ENCODE results near the gene SCAF4.

SCAF4 gene

DNA sequence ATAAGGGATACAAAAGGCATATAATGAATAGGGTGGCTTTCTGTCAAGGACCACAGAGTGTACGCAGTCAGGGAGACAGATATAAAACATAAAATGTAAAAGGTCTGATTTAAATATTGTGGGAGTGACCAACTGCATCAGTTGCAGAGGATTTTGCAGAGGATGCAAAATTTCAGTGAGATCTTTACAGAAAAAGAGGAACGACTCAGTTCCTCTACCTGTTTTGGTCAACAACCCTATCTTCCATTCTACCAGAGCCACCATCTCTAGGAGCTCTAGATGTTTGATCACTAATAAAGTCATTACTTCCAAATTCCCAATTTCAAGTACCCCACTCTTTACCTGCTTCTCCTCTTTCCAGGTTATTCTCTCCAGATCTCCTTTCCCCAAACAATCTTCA lies 56.0 kb downstream of the SCAF4 start:
- no peaks in the 10 kb centered on the region for H3K27me3 ChIP-seq (ENCODE audit: insufficient read depth, poor library complexity, severe bottlenecking)
- TF ChIP-seq, protein P1, sequence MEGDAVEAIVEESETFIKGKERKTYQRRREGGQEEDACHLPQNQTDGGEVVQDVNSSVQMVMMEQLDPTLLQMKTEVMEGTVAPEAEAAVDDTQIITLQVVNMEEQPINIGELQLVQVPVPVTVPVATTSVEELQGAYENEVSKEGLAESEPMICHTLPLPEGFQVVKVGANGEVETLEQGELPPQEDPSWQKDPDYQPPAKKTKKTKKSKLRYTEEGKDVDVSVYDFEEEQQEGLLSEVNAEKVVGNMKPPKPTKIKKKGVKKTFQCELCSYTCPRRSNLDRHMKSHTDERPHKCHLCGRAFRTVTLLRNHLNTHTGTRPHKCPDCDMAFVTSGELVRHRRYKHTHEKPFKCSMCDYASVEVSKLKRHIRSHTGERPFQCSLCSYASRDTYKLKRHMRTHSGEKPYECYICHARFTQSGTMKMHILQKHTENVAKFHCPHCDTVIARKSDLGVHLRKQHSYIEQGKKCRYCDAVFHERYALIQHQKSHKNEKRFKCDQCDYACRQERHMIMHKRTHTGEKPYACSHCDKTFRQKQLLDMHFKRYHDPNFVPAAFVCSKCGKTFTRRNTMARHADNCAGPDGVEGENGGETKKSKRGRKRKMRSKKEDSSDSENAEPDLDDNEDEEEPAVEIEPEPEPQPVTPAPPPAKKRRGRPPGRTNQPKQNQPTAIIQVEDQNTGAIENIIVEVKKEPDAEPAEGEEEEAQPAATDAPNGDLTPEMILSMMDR (IDR thresholded peaks at IDR 0.05; ENCODE audit: poor library complexity, severe bottlenecking): no peak
- H3K27ac ChIP-seq (ENCODE audit: poor library complexity, severe bottlenecking): no peak overlapping the region
- no peaks in the 10 kb centered on the region for H3K4me1 ChIP-seq (ENCODE audit: insufficient read depth, poor library complexity, severe bottlenecking)
- no peak overlapping the region for H3K4me3 ChIP-seq (ENCODE audit: severe bottlenecking)
- H3K36me3 ChIP-seq (ENCODE audit: low read depth): peaks cover 36% of the 10 kb centered on the region
- no peak for DNase-seq (ENCODE audit: low spot score)
- no peaks in the 10 kb centered on the region for H3K9me3 ChIP-seq (ENCODE audit: severe bottlenecking)
- no peak for ATAC-seq (ENCODE audit: low read depth)

GRCh38 chr21:31675318-31675717 lies 56.6 kb downstream of the SCAF4 start:
- TF ChIP-seq, protein P1 (IDR thresholded peaks at IDR 0.05; ENCODE audit: poor library complexity, severe bottlenecking): no peak
- no peaks in the 10 kb centered on the region for H3K27me3 ChIP-seq (ENCODE audit: insufficient read depth, poor library complexity, severe bottlenecking)
- H3K4me3 ChIP-seq (ENCODE audit: severe bottlenecking): no peak overlapping the region
- no peaks in the 10 kb centered on the region for H3K4me1 ChIP-seq (ENCODE audit: insufficient read depth, poor library complexity, severe bottlenecking)
- no peaks in the 10 kb centered on the region for H3K9me3 ChIP-seq (ENCODE audit: severe bottlenecking)
- no peak overlapping the region for H3K27ac ChIP-seq (ENCODE audit: poor library complexity, severe bottlenecking)
- DNase-seq (ENCODE audit: low spot score): no peak
- H3K36me3 ChIP-seq (ENCODE audit: low read depth): peaks cover 34% of the 10 kb centered on the region
- no peak for ATAC-seq (ENCODE audit: low read depth)

DNA sequence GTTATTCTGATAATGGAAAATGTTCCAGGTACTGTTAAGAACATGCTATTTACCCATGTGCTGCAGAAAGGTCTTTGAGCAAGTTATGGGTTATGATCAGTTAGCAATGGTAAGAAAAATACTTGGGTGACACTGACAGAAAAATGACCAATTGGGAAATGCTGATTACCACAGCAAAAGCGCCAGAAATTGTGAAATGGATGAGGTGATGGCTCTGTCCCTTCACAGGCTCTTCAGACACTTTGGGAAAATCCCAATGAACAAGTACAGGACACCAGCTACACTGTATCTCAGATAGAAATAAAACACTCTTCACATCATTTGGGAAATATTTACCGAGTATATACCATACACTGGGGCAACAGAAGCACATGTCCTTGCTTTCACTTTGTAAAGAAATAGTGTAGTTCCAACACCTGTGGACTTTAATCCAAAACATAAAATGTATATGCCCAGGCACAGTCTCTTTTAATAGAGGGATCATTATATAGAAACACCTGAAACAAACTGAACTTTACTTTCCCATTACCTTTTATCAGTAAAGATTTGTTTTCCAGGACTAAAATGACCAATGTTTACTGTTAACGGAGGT lies 58.5 kb downstream of the SCAF4 start:
- H3K36me3 ChIP-seq (ENCODE audit: low read depth): peaks cover 41% of the 10 kb centered on the region

DNA sequence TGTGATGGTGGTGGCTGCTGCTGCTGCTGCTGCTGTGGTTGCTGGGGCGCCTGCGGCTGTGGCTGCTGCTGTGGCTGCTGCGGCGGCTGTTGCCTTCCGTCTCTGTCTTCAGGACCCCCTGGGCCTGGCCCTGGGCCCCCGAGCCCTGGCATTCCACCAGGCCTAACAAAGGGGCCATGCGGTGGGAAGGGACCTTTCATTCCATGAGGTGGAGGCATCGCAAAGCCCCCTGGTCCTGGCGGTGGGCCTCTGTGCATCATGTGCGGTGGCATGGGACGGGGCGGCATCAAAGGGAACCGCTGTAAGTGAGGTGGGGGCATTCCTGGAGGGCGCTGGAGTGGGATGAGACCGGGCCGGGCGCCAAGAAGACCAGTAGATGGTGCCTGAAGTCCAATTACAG lies 60.0 kb downstream of the SCAF4 start:
- no peaks in the 10 kb centered on the region for H3K9me3 ChIP-seq (ENCODE audit: severe bottlenecking)
- peaks cover 27% of the 10 kb centered on the region for H3K4me1 ChIP-seq (ENCODE audit: insufficient read depth, poor library complexity, severe bottlenecking)
- ATAC-seq (ENCODE audit: low read depth) (no peak), DNase-seq (ENCODE audit: low spot score) (no peak)
- no peak overlapping the region for H3K27ac ChIP-seq (ENCODE audit: poor library complexity, severe bottlenecking)
- H3K36me3 ChIP-seq (ENCODE audit: low read depth): peaks cover 53% of the 10 kb centered on the region
- H3K4me3 ChIP-seq (ENCODE audit: severe bottlenecking): no peak overlapping the region
- TF ChIP-seq, protein P1 (IDR thresholded peaks at IDR 0.05; ENCODE audit: poor library complexity, severe bottlenecking): no peak
- no peaks in the 10 kb centered on the region for H3K27me3 ChIP-seq (ENCODE audit: insufficient read depth, poor library complexity, severe bottlenecking)

More for the DNA sequence above, 58.5 kb downstream of the SCAF4 start:
- H3K4me1 ChIP-seq (ENCODE audit: insufficient read depth, poor library complexity, severe bottlenecking): peaks cover 12% of the 10 kb centered on the region
- TF ChIP-seq, protein P1 (IDR thresholded peaks at IDR 0.05; ENCODE audit: poor library complexity, severe bottlenecking): no peak
- DNase-seq (ENCODE audit: low spot score): no peak
- no peaks in the 10 kb centered on the region for H3K9me3 ChIP-seq (ENCODE audit: severe bottlenecking)
- H3K27me3 ChIP-seq (ENCODE audit: insufficient read depth, poor library complexity, severe bottlenecking): no peaks in the 10 kb centered on the region
- no peak overlapping the region for H3K4me3 ChIP-seq (ENCODE audit: severe bottlenecking)
- no peak for ATAC-seq (ENCODE audit: low read depth)
- H3K27ac ChIP-seq (ENCODE audit: poor library complexity, severe bottlenecking): no peak overlapping the region

GRCh38 chr21:31671146-31671716 lies 60.7 kb downstream of the SCAF4 start:
- no peak for ATAC-seq (ENCODE audit: low read depth)
- no peak overlapping the region for H3K27ac ChIP-seq (ENCODE audit: poor library complexity, severe bottlenecking)
- peaks cover 60% of the 10 kb centered on the region for H3K36me3 ChIP-seq (ENCODE audit: low read depth)

More at GRCh38 chr21:31671146-31671716, 60.7 kb downstream of the SCAF4 start:
- no peak for DNase-seq (ENCODE audit: low spot score)
- H3K9me3 ChIP-seq (ENCODE audit: severe bottlenecking): no peaks in the 10 kb centered on the region
- no peak overlapping the region for H3K4me3 ChIP-seq (ENCODE audit: severe bottlenecking)
- H3K4me1 ChIP-seq (ENCODE audit: insufficient read depth, poor library complexity, severe bottlenecking): peaks cover 34% of the 10 kb centered on the region
- TF ChIP-seq, protein P1 (IDR thresholded peaks at IDR 0.05; ENCODE audit: poor library complexity, severe bottlenecking): no peak
- H3K27me3 ChIP-seq (ENCODE audit: insufficient read depth, poor library complexity, severe bottlenecking): no peaks in the 10 kb centered on the region
